GM13977 (cell line): ENCODE results near the gene GMDS.
A peak's percentile ranks its signal among the peaks of the same experiment; 100 is the strongest.

Experiments used
- DNase-seq: peaks from one replicate; pipeline ENCODE4 v3.0.0; 2012; ENCODE audit warnings: low spot score
- in situ Hi-C: fragments of 300-500 bp; cut with MboI; formaldehyde crosslinking; loops from one replicate; pipeline ENCODE4 v1.12.0; 2022; ENCODE audit warnings: low sequenced_read_pairs, low pct_unique_long_range_greater_than_20kb, mixed read lengths, inconsistent platforms; ENCODE audit not compliant: unreplicated experiment
- TF ChIP-seq, protein P1 (sequence below): IDR thresholded peaks from 2 replicates; pipeline ENCODE4 v1.5.1; 2012; ENCODE audit warnings: mild to moderate bottlenecking, control low read depth; ENCODE audit not compliant: insufficient read depth; ENCODE audit errors: extremely low read depth, missing control alignments

GMDS gene

DNA sequence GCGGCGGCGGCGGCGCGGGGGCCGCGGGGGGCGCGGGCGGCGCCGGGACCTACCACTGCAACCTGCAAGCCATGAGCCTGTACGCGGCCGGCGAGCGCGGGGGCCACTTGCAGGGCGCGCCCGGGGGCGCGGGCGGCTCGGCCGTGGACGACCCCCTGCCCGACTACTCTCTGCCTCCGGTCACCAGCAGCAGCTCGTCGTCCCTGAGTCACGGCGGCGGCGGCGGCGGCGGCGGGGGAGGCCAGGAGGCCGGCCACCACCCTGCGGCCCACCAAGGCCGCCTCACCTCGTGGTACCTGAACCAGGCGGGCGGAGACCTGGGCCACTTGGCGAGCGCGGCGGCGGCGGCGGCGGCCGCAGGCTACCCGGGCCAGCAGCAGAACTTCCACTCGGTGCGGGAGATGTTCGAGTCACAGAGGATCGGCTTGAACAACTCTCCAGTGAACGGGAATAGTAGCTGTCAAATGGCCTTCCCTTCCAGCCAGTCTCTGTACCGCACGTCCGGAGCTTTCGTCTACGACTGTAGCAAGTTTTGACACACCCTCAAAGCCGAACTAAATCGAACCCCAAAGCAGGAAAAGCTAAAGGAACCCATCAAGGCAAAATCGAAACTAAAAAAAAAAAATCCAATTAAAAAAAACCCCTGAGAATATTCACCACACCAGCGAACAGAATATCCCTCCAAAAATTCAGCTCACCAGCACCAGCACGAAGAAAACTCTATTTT is 633.7 kb downstream of the GMDS start:
- in situ Hi-C loops = loop anchor here (25.0 kb wide), 1 partner anchor 501 kb away; no protein-coding TSS in a partner anchor
- TF ChIP-seq, protein P1, sequence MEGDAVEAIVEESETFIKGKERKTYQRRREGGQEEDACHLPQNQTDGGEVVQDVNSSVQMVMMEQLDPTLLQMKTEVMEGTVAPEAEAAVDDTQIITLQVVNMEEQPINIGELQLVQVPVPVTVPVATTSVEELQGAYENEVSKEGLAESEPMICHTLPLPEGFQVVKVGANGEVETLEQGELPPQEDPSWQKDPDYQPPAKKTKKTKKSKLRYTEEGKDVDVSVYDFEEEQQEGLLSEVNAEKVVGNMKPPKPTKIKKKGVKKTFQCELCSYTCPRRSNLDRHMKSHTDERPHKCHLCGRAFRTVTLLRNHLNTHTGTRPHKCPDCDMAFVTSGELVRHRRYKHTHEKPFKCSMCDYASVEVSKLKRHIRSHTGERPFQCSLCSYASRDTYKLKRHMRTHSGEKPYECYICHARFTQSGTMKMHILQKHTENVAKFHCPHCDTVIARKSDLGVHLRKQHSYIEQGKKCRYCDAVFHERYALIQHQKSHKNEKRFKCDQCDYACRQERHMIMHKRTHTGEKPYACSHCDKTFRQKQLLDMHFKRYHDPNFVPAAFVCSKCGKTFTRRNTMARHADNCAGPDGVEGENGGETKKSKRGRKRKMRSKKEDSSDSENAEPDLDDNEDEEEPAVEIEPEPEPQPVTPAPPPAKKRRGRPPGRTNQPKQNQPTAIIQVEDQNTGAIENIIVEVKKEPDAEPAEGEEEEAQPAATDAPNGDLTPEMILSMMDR = no peak
- DNase-seq = peak; percentile 54

DNA sequence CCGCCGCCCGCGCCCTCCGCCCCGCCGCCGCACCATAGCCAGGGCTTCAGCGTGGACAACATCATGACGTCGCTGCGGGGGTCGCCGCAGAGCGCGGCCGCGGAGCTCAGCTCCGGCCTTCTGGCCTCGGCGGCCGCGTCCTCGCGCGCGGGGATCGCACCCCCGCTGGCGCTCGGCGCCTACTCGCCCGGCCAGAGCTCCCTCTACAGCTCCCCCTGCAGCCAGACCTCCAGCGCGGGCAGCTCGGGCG is 634.2 kb downstream of the GMDS start:
- TF ChIP-seq, protein P1 = peak; percentile 45
- in situ Hi-C loops = loop anchor here (25.0 kb wide), 1 partner anchor 501 kb away; no protein-coding TSS in a partner anchor
- DNase-seq = peak; percentile 73

DNA sequence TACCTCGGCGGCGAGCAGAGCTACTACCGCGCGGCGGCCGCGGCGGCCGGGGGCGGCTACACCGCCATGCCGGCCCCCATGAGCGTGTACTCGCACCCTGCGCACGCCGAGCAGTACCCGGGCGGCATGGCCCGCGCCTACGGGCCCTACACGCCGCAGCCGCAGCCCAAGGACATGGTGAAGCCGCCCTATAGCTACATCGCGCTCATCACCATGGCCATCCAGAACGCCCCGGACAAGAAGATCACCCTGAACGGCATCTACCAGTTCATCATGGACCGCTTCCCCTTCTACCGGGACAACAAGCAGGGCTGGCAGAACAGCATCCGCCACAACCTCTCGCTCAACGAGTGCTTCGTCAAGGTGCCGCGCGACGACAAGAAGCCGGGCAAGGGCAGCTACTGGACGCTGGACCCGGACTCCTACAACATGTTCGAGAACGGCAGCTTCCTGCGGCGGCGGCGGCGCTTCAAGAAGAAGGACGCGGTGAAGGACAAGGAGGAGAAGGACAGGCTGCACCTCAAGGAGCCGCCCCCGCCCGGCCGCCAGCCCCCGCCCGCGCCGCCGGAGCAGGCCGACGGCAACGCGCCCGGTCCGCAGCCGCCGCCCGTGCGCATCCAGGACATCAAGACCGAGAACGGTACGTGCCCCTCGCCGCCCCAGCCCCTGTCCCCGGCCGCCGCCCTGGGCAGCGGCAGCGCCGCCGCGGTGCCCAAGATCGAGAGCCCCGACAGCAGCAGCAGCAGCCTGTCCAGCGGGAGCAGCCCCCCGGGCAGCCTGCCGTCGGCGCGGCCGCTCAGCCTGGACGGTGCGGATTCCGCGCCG is 634.7 kb downstream of the GMDS start:
- TF ChIP-seq, protein P1 = no peak
- peak; percentile 64 for DNase-seq
- in situ Hi-C loops = loop anchor here (25.0 kb wide), 1 partner anchor 502 kb away; no protein-coding TSS in a partner anchor

DNA sequence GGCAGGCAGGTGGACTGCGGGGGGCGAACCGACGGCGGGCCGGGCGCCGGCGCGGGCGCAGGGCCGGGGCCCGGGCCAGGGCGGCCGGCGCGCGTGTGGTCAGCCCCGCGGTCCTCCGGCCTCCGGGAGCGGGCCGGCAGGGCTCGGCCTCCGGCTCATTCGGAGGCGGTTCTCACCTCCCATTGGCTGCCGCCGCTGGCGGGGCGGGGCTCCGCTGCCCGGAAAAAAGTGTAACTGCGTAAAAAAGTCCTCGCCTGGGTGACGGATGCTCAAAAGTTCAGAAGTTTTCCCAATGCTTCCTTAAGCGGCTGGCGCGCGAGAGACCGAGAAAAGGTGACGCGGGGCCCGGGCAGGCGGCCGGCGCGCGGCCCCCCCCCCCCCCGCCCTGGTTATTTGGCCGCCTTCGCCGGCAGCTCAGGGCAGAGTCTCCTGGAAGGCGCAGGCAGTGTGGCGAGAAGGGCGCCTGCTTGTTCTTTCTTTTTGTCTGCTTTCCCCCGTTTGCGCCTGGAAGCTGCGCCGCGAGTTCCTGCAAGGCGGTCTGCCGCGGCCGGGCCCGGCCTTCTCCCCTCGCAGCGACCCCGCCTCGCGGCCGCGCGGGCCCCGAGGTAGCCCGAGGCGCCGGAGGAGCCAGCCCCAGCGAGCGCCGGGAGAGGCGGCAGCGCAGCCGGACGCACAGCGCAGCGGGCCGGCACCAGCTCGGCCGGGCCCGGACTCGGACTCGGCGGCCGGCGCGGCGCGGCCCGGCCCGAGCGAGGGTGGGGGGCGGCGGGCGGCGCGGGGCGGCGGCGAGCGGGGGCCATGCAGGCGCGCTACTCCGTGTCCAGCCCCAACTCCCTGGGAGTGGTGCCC is 635.5 kb downstream of the GMDS start, which contains the start of gene FOXC1:
Gene FOXC1, plus strand, starts transcription at position 268 of the 849 bp plus-strand sequence. Its CDS starts 531 bp downstream, at position 799.
- TF ChIP-seq, protein P1 = no peak
- peak; percentile 94 for DNase-seq
- in situ Hi-C loops = loop anchor here (25.0 kb wide), 1 partner anchor 502 kb away; no protein-coding TSS in a partner anchor

DNA sequence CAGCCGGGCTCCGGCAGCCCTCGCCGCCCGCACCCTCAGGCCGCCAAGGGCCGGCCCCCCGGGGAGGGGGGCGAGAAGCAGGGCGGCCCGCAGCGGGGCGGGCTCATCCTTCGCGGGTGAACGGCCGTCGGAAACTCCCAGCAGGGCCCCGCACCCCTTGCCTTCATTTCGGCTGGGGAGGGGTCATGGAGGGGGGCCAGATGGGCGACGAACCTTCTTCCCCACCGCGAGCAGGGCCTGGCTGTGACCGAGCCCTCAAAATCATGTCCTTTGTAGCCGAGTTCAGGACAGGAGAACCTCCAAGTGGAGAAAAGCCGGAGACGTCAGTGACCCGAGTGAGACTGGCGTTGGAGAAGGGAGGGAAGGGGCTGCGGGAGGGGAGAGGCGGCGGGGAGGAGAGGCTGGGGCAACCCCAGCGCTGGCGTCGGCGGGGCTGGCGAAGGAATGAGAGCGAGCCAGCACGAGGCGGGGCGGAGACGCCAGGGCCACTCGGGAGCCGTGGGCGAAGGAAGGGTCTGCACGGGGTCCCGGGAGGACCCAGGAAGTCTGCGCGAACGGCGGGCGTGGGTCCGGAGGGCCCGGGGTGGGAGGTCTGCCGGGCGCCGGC is 636.3 kb downstream of the GMDS start:
- DNase-seq = no peak
- TF ChIP-seq, protein P1 = no peak
- in situ Hi-C loops = loop anchor here (25.0 kb wide), 1 partner anchor 503 kb away; no protein-coding TSS in a partner anchor
